ENCODE measurements around the gene SETD2.

SETD2 gene

DNA sequence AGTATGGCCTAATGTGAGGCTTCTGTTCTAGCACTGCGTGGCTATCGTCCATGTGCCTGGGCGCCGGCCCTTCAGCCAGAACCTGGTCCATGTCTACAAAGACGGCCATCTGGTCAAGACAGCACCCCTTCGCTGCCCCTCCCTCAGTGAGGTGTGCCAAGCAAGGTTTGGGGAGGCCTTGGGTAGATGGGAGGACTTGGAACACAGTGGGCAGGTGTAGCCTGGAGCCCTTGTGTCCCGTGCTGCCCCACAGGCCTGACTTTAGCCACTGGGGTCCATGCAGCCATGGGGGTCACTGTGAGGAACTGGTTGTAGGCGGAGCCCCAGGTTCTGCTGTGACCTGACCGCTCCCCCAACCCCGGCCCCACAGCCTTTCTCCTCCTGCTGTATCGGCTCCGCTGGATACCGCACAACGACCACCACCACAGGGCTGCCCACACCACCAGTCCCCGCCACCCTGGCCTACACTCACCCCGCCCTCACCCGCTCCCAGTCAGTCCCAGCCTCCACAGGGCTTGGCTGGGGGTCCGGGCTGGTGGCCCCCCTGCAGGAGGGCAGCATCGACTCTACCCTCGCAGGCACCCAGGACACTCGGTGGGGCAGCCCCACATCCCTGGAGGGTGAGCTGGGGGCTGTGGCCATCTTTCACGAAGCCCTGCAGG, 167.9 kb downstream of the SETD2 start:
- no peak for TF ChIP-seq CTCF (IDR thresholded peaks at IDR 0.05)
- Mint-ChIP-seq H3K36me3 (ENCODE audit: low read depth) (no peaks in the 10 kb centered on the region), H3K4me1 (peaks cover 15% of the 10 kb centered on the region), H3K27me3 (ENCODE audit: low read depth, poor library complexity) (no peaks in the 10 kb centered on the region), H3K27ac (no peak overlapping the region), H3K9me3 (no peaks in the 10 kb centered on the region), H3K4me3 (no peak overlapping the region)
- no peak for DNase-seq

- no peaks in the 10 kb centered on the region for H3K9me3 Mint-ChIP-seq
- no peak for TF ChIP-seq CTCF (IDR thresholded peaks at IDR 0.05)
- no peak overlapping the region for H3K27ac Mint-ChIP-seq
- H3K36me3 Mint-ChIP-seq (ENCODE audit: low read depth): no peaks in the 10 kb centered on the region
- no peak overlapping the region for H3K4me3 Mint-ChIP-seq
- no peak for DNase-seq
- no peaks in the 10 kb centered on the region for H3K27me3 Mint-ChIP-seq (ENCODE audit: low read depth, poor library complexity)
- peaks cover 15% of the 10 kb centered on the region for H3K4me1 Mint-ChIP-seq
Observed at GRCh38 chr3:46994801-46995731, 168.8 kb downstream of the SETD2 start.

- Mint-ChIP-seq H3K9me3 (no peaks in the 10 kb centered on the region), H3K36me3 (ENCODE audit: low read depth) (no peaks in the 10 kb centered on the region), H3K27ac (no peak overlapping the region), H3K4me3 (no peak overlapping the region), H3K4me1 (peaks cover 15% of the 10 kb centered on the region), H3K27me3 (ENCODE audit: low read depth, poor library complexity) (no peaks in the 10 kb centered on the region)
- DNase-seq: no peak
- no peak for TF ChIP-seq CTCF (IDR thresholded peaks at IDR 0.05)
Observed at GRCh38 chr3:46993986-46994385, 169.9 kb downstream of the SETD2 start.

DNA sequence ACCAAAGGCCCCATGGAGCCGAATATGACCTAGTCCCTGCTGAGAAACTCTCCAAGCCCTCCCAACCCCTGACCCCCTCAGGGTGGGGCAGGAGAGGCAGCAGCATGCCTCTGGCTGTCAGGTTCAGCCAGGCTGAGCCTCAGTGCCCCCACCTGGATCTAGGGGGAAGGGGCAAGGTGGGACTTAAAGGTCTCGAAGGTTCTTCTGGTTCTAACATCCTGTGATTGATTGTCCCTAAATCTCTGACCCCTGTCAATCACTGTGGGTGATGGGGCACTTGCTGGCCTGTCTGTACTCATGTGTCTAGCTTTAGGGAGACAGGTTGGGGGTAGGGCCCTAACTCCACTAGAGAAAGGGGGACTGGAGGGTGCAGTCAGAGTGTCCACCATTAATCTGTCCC, 170.6 kb downstream of the SETD2 start:
- Mint-ChIP-seq H3K36me3 (ENCODE audit: low read depth) (no peaks in the 10 kb centered on the region), H3K4me3 (no peak overlapping the region), H3K27me3 (ENCODE audit: low read depth, poor library complexity) (no peaks in the 10 kb centered on the region), H3K4me1 (peaks cover 9% of the 10 kb centered on the region), H3K27ac (no peak overlapping the region), H3K9me3 (no peaks in the 10 kb centered on the region)
- no peak for DNase-seq
- TF ChIP-seq CTCF (IDR thresholded peaks at IDR 0.05): no peak

DNA sequence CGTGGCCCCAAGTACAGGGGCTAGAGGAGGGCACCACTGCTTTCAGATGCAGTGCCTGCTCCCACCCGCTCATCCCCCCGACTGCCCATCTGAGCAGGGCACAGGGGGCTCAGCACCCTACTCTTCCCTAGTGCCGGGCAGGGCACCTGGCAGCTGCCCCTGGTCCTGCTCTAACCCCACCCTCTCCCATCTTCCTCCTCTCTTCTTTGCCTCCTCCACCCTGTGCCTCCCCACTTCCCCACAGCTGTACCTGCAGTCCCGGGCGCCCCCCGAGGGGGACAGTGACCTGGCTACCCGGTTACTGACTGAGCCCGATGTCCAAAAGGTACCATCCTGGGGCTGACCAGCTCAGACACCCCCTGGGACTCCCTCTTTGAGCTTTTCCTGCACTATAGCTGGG, 171.7 kb downstream of the SETD2 start:
- H3K27ac Mint-ChIP-seq: no peak overlapping the region
- peaks cover 12% of the 10 kb centered on the region for H3K4me1 Mint-ChIP-seq
- DNase-seq: no peak
- TF ChIP-seq CTCF (IDR thresholded peaks at IDR 0.05): no peak
- H3K27me3 Mint-ChIP-seq (ENCODE audit: low read depth, poor library complexity): no peaks in the 10 kb centered on the region
- H3K9me3 Mint-ChIP-seq: no peaks in the 10 kb centered on the region
- H3K4me3 Mint-ChIP-seq: no peak overlapping the region
- no peaks in the 10 kb centered on the region for H3K36me3 Mint-ChIP-seq (ENCODE audit: low read depth)
